Endothelial cell of umbilical vein (primary cell): ENCODE data around the gene ATP8A1. TPM values are rescaled to one million over a fixed set of nuclear protein-coding genes. Genes with fewer than 3 reads are reported as not detected.

ENCODE experiments used
- BruUV-seq: library from RNA; stranded (reverse); fragments of 400-500 nt; replicated peaks from 2 replicates; lab custom pipeline; 2021; lab: Mats Ljungman, UMichigan
- CTCF ChIA-PET: fragments of 300-600, 350-600 bp; sonication (Branson Sonifier 250); formaldehyde crosslinking; loops from one replicate; lab custom pipeline; 2021; ENCODE audit warnings: antibody characterized with exemption, inconsistent platforms; lab: Charles Lee
- POLR2A ChIA-PET: fragments of 300-600, 350-600 bp; sonication (Branson Sonifier 250); formaldehyde crosslinking; loops from one replicate; lab custom pipeline; 2021; ENCODE audit warnings: antibody characterized with exemption, inconsistent platforms; lab: Charles Lee
- DNase-seq: peaks from one replicate; pipeline ENCODE4 v3.0.0-alpha.2; 2011; ENCODE audit warnings: low read depth, low spot score
- FAIRE-seq: peaks from 2 replicates; lab custom pipeline; 2011; peaks lifted over from hg19 to GRCh38; lab: Jason Lieb, UNC
- H2AFZ ChIP-seq: 2 replicates; pipeline ENCODE4 v1.6.0; 2012; ENCODE audit warnings: low read depth, low read length, control low read depth, inconsistent platforms
- H3K27ac ChIP-seq: 2 replicates; pipeline ENCODE4 v1.5.1; 2011; ENCODE audit warnings: low read depth, mild to moderate bottlenecking, control low read depth, low read length, moderate library complexity; ENCODE audit not compliant: insufficient read depth
- H3K27me3 ChIP-seq, 2 experiments: 2 replicates each; pipeline versions ENCODE4 v1.6.0 to v1.6.1; 2011; ENCODE audit warnings: low read length in 2 of 2, mixed read lengths in 1 of 2; ENCODE audit not compliant: control insufficient read depth in 2 of 2, insufficient read depth in 2 of 2
- H3K36me3 ChIP-seq, 2 experiments: 2 replicates in 1 of 2; 3 replicates in 1 of 2; pipeline ENCODE4 v1.5.1; 2011; ENCODE audit warnings: low read length in 2 of 2, mild to moderate bottlenecking in 1 of 2, moderate library complexity in 1 of 2; ENCODE audit not compliant: control insufficient read depth in 2 of 2, insufficient read depth in 2 of 2; ENCODE audit errors: extremely low read depth in 1 of 2
- H3K4me1 ChIP-seq: 3 replicates; pipeline ENCODE4 v1.5.1; 2011; ENCODE audit warnings: mild to moderate bottlenecking, low read length; ENCODE audit not compliant: control insufficient read depth, insufficient read depth; ENCODE audit errors: extremely low read depth
- H3K4me2 ChIP-seq: 2 replicates; pipeline ENCODE4 v1.6.1; 2011; ENCODE audit warnings: low read length, control low read depth, mixed read lengths; ENCODE audit not compliant: insufficient read depth
- H3K4me3 ChIP-seq, 3 experiments: fragments of 200-600 bp in 1 of 3; sonication (generic), shearing (Covaris generic) in 1 of 3; replicated peaks in 1 of 3; 2 replicates each; pipeline ENCODE4 v1.5.1; 2011 to 2016; ENCODE audit warnings: control low read depth in 3 of 3, low read length in 3 of 3, mild to moderate bottlenecking in 2 of 3, inconsistent platforms in 1 of 3, low read depth in 1 of 3, moderate library complexity in 1 of 3; ENCODE audit not compliant: insufficient read depth in 1 of 3
- H3K79me2 ChIP-seq: 2 replicates; pipeline ENCODE4 v1.6.0; 2012; ENCODE audit warnings: low read length, inconsistent platforms; ENCODE audit not compliant: control insufficient read depth, insufficient read depth
- H3K9ac ChIP-seq: replicated peaks from 2 replicates; pipeline ENCODE3; 2011; ENCODE audit warnings: low read length, control low read depth; ENCODE audit not compliant: insufficient read depth; ENCODE audit errors: extremely low read depth
- H3K9me1 ChIP-seq: replicated peaks from 3 replicates; pipeline ENCODE4 v1.6.0; 2011; ENCODE audit warnings: mild to moderate bottlenecking, low read length; ENCODE audit not compliant: control insufficient read depth, insufficient read depth; ENCODE audit errors: extremely low read depth
- H3K9me3 ChIP-seq: replicated peaks from 2 replicates; pipeline ENCODE4 v1.5.1; 2012; ENCODE audit warnings: low read length, inconsistent platforms; ENCODE audit not compliant: control insufficient read depth, insufficient read depth
- H4K20me1 ChIP-seq: replicated peaks from 2 replicates; pipeline ENCODE3; 2011; ENCODE audit warnings: mild to moderate bottlenecking, low read length; ENCODE audit not compliant: control insufficient read depth, insufficient read depth; ENCODE audit errors: extremely low read depth
- CTCF ChIP-seq, 2 donors: IDR thresholded peaks; 1 replicate in 1 of 2; 2 replicates in 1 of 2; pipeline ENCODE4 v1.5.1; 2011; ENCODE audit warnings: low read length in 2 of 2, mild to moderate bottlenecking in 2 of 2, moderate library complexity in 2 of 2, control low read depth in 1 of 2, inconsistent platforms in 1 of 2, low read depth in 1 of 2; ENCODE audit not compliant: insufficient read depth in 1 of 2; ENCODE audit errors: extremely low read depth in 1 of 2
- EZH2 ChIP-seq: IDR thresholded peaks from 2 replicates; pipeline ENCODE4 v1.6.1; 2012; ENCODE audit warnings: borderline replicate concordance, low read depth, mild to moderate bottlenecking, moderate library complexity, low read length, inconsistent platforms; ENCODE audit not compliant: severe bottlenecking
- dilution Hi-C: fragments of 300-500 bp; cut with MboI; formaldehyde crosslinking; loops from one replicate; pipeline ENCODE4 v1.15.0; 2019; ENCODE audit warnings: low sequenced_read_pairs; ENCODE audit not compliant: extremely low pct_ligation_motif_present
- intact Hi-C: fragments of 100-400 bp; cut with micrococcal nuclease; formaldehyde crosslinking; loops from one replicate; pipeline ENCODE4 v1.10.0; 2022
- polyA plus RNA-seq, 4 experiments: library from polyadenylated mRNA; depleted of rRNA in 3 of 4; stranded (reverse) in 3 of 4; unstranded in 1 of 4; fragments of >200 nt; gene quantifications; 2 replicates each; pipeline versions ENCODE4 v1.2.1 to v1.2.3, GENCODE V29; 2011 to 2012; ENCODE audit warnings: missing spikeins in 1 of 4
- total RNA-seq: library from RNA; stranded (reverse); gene quantifications from 2 replicates; pipeline ENCODE4 v1.2.3, GENCODE V29; 2021

The ATP8A1 gene
- total and polyA plus RNA-seq, 2 donors (not counting 3 experiments of a cell fraction or from before 2014, with no cell fraction given) = 0.97 to 11.5 TPM

GRCh38 chr4:42562016-42562415 is 94.9 kb downstream of the ATP8A1 start:
- H3K4me3 ChIP-seq = no peak overlapping the region
- no peak overlapping the region for H3K27ac ChIP-seq
- H3K9ac ChIP-seq = no peak overlapping the region
- no peaks in the 10 kb centered on the region for H3K4me1 ChIP-seq
- no peak overlapping the region for H2AFZ ChIP-seq
- no peaks in the 10 kb centered on the region for H3K9me1 ChIP-seq
- no peaks in the 10 kb centered on the region for H3K36me3 ChIP-seq
- no peaks in the 10 kb centered on the region for H3K79me2 ChIP-seq
- dilution Hi-C loops = no loop called here
- H3K27me3 ChIP-seq = peaks cover 0 to 2% of the 10 kb centered on the region in 2 experiments
- H4K20me1 ChIP-seq = no peaks in the 10 kb centered on the region
- no peak overlapping the region for H3K4me2 ChIP-seq
- no peaks in the 10 kb centered on the region for H3K9me3 ChIP-seq
- no peak for FAIRE-seq
- intact Hi-C loops = no loop called here
- TF ChIP-seq EZH2 = no peak
- no peak for TF ChIP-seq CTCF (IDR thresholded peaks at IDR 0.05; ENCODE audit: extremely low read depth in 1 of 2, insufficient read depth in 1 of 2, low read depth in 1 of 2, low read length in 2 of 2)
- ChIA-PET CTCF (no interaction called here), POLR2A (no interaction called here)
- DNase-seq = no peak
- no TSS peak for BruUV-seq

DNA sequence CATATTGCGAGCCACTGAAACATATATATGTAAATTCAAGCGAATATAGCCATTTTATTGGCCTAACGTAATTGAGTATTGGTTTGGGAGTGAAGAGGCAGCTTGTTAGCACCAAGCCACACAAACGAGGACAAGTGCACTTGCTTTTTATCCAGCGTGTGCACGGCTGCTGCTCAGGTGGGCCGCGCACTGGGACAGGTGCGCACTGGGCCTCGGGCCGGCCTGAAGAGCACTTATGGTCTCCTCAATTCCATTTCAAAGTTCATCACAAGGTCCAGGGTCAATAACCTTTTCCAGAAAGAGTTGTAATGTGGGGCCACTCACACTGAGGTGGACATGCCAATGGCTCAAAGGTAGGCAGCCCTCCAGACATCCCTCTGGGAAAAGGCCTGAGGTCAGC is 95.9 kb downstream of the ATP8A1 start:
- intact Hi-C loops (no loop called here), dilution Hi-C loops (no loop called here)

More for the DNA sequence above, 95.9 kb downstream of the ATP8A1 start:
- no peaks in the 10 kb centered on the region for H3K9me1 ChIP-seq
- ChIA-PET CTCF (interaction anchor here (1.1 to 4.5 kb wide), 3 partner anchors 8 to 281 kb away, joined by 3 to 25 read pairs (median 3); no protein-coding TSS in a partner anchor), POLR2A (no interaction called here)
- no peak for TF ChIP-seq EZH2
- H3K4me2 ChIP-seq = no peak overlapping the region
- no peaks in the 10 kb centered on the region for H3K4me1 ChIP-seq
- no peaks in the 10 kb centered on the region for H3K36me3 ChIP-seq
- no peak overlapping the region for H3K4me3 ChIP-seq
- DNase-seq = no peak
- no peaks in the 10 kb centered on the region for H4K20me1 ChIP-seq
- H3K9ac ChIP-seq = no peak overlapping the region
- no peak overlapping the region for H2AFZ ChIP-seq
- FAIRE-seq = no peak
- no TSS peak for BruUV-seq
- H3K79me2 ChIP-seq = no peaks in the 10 kb centered on the region
- H3K27me3 ChIP-seq = no peaks in the 10 kb centered on the region
- H3K27ac ChIP-seq = no peak overlapping the region
- no peaks in the 10 kb centered on the region for H3K9me3 ChIP-seq
